K562 (cell line): ENCODE data around the gene SIGLEC11. TPM values are rescaled to one million over a fixed set of nuclear protein-coding genes. Genes with fewer than 3 reads are reported as not detected.

Experiments used
- ATAC-seq: fragments of 200-7000 bp; cut with Tn5 transposase; 3 replicates; pipeline ENCODE4 v1.9.1; 2020; ENCODE audit warnings: moderate library complexity
- BruUV-seq: library from RNA; stranded (reverse); fragments of 400-500 nt; replicated peaks from 2 replicates; lab custom pipeline; 2021; lab: Mats Ljungman, UMichigan
- CTCF ChIA-PET: fragments of 300-600 bp; formaldehyde crosslinking; extraction: SDS; loops from one replicate; lab custom pipeline; 2021; ENCODE audit warnings: low intra/inter-chr PET ratio; lab: Yijun Ruan, JAX
- POLR2A ChIA-PET: fragments of 300-600, 350-650 bp; sonication (Branson Sonifier 250); formaldehyde crosslinking; extraction: SDS; loops from one replicate; lab custom pipeline; 2021; ENCODE audit warnings: antibody characterized with exemption, inconsistent platforms; lab: Yijun Ruan, JAX
- DNase-seq, 4 experiments: peaks; one replicate each; pipeline versions ENCODE4 v3.0.0 to v3.0.0-alpha.2; 2011 to 2018; ENCODE audit warnings: low spot score in 3 of 4, mixed read lengths in 3 of 4; ENCODE audit errors: extremely low read depth in 1 of 4
- FAIRE-seq: peaks from 2 replicates; lab custom pipeline; 2011; peaks lifted over from hg19 to GRCh38; lab: Jason Lieb, UNC
- H2AFZ ChIP-seq: 2 replicates; pipeline ENCODE4 v1.6.0; 2011; ENCODE audit warnings: low read depth, low read length, control low read depth, inconsistent platforms
- H3K27ac ChIP-seq: fragments of 200-600 bp; 3 replicates; pipeline ENCODE4 v1.8.0; 2011; ENCODE audit warnings: low read depth, mild to moderate bottlenecking, control low read depth, inconsistent platforms, low read length, moderate library complexity, mixed read lengths; ENCODE audit errors: extremely low read depth
- H3K27me3 ChIP-seq, 2 experiments: fragments of 300-600 bp in 1 of 2; 2 replicates in 1 of 2; 3 replicates in 1 of 2; pipeline versions ENCODE4 v1.6.0 to v1.8.0; 2011; ENCODE audit warnings: inconsistent platforms in 2 of 2, low read length in 2 of 2, mild to moderate bottlenecking in 1 of 2, mixed read lengths in 1 of 2, moderate library complexity in 1 of 2; ENCODE audit not compliant: control insufficient read depth in 2 of 2, insufficient read depth in 2 of 2
- H3K36me3 ChIP-seq: fragments of 300-600 bp; 3 replicates; pipeline ENCODE4 v1.8.0; 2011; ENCODE audit warnings: mild to moderate bottlenecking, low read length, inconsistent platforms; ENCODE audit not compliant: control insufficient read depth, insufficient read depth
- H3K4me1 ChIP-seq, 2 experiments: fragments of 200-600 bp in 1 of 2; replicated peaks in 1 of 2; 2 replicates in 1 of 2; 3 replicates in 1 of 2; pipeline versions ENCODE4 v1.5.1 to v1.8.0; 2011; ENCODE audit warnings: inconsistent platforms in 2 of 2, low read length in 2 of 2, mild to moderate bottlenecking in 1 of 2, mixed read lengths in 1 of 2, moderate library complexity in 1 of 2; ENCODE audit not compliant: control insufficient read depth in 2 of 2, insufficient read depth in 2 of 2
- H3K4me2 ChIP-seq: 2 replicates; pipeline ENCODE4 v1.6.1; 2011; ENCODE audit warnings: low read length, control low read depth, inconsistent platforms, mixed read lengths; ENCODE audit not compliant: insufficient read depth
- H3K4me3 ChIP-seq: fragments of 200-600 bp; sonication (generic), shearing (Covaris generic); 2 replicates; pipeline ENCODE4 v1.5.1; 2016; ENCODE audit warnings: control low read depth, inconsistent platforms
- H3K79me2 ChIP-seq: fragments of 200-600 bp; 3 replicates; pipeline ENCODE4 v1.8.0; 2011; ENCODE audit warnings: low read length, inconsistent platforms; ENCODE audit not compliant: control insufficient read depth, insufficient read depth
- H3K9ac ChIP-seq, 2 experiments: 2 replicates each; pipeline versions ENCODE4 v1.6.0 to v1.6.1; 2011; ENCODE audit warnings: low read depth in 2 of 2, low read length in 2 of 2, control low read depth in 1 of 2, inconsistent platforms in 1 of 2, mild to moderate bottlenecking in 1 of 2, mixed read lengths in 1 of 2; ENCODE audit not compliant: insufficient read depth in 1 of 2
- H3K9me1 ChIP-seq: one replicate; pipeline ENCODE4 v1.6.0; 2011; ENCODE audit warnings: inconsistent platforms, mild to moderate bottlenecking, low read length, moderate library complexity; ENCODE audit not compliant: control insufficient read depth, insufficient read depth
- H3K9me3 ChIP-seq: replicated peaks from 2 replicates; pipeline ENCODE4 v1.5.1; 2011; ENCODE audit warnings: low read depth, low read length, inconsistent platforms; ENCODE audit not compliant: control insufficient read depth, insufficient read depth
- H4K20me1 ChIP-seq: replicated peaks from 2 replicates; pipeline ENCODE4 v1.6.1; 2011; ENCODE audit warnings: low read length, inconsistent platforms, mixed read lengths; ENCODE audit not compliant: control insufficient read depth, insufficient read depth
- whole genome bisulfite sequencing: fragments of 100-300 bp; shearing (Covaris generic); methylation state at CpG from one replicate; pipeline ENCODE4 v1.1.6; 2016; ENCODE audit warnings: low coverage, mixed read lengths; ENCODE audit not compliant: insufficient coverage; ENCODE audit errors: missing lambda C conversion rate; 5-methylcytosine and 5-hydroxymethylcytosine counted together
- in situ Hi-C: fragments of 300-500 bp; cut with MboI; formaldehyde crosslinking; loops from 4 replicates; pipeline ENCODE4 v1.15.0; 2018; ENCODE audit warnings: inconsistent platforms, mixed read lengths
- intact Hi-C: fragments of 100-400 bp; cut with micrococcal nuclease; formaldehyde crosslinking; loops from 2 replicates; pipeline ENCODE4 v1.14.2; 2022
- polyA plus RNA-seq, 8 experiments: library from polyadenylated mRNA; depleted of rRNA in 4 of 8; stranded (reverse) in 5 of 8; unstranded in 3 of 8; fragments of >200 nt; fragmentation: Nextera tagmentation in 2 of 8; fragmentation: Illumina TruSeq in 1 of 8; extraction: Ambion mirVana in 2 of 8; extraction: Trizol in 1 of 8; gene quantifications; 2 replicates each; pipeline versions ENCODE4 v1.2.1 to v1.2.3, GENCODE V29; 2011 to 2014; ENCODE audit warnings: inconsistent platforms in 1 of 8, missing spikeins in 1 of 8
- total RNA-seq, 7 experiments: library from RNA; depleted of rRNA in 6 of 7; stranded (reverse); fragments of >200 nt in 6 of 7; fragmentation: Illumina TruSeq in 2 of 7; extraction: Trizol in 2 of 7; gene quantifications; 2 replicates each; pipeline versions ENCODE4 v1.2.1 to v1.2.3, GENCODE V29; 2011 to 2021; ENCODE audit warnings: low replicate concordance in 1 of 7
- TF ChIP-seq, protein P1 (sequence below): sonication (generic); formaldehyde crosslinking; IDR thresholded peaks from 2 replicates; pipeline ENCODE4 v1.8.1; 2023; ENCODE audit warnings: mild to moderate bottlenecking, missing genetic modification reagents
- TF ChIP-seq, protein P2 (sequence below): sonication (generic); formaldehyde crosslinking; IDR thresholded peaks from 2 replicates; pipeline ENCODE4 v1.8.1; 2023; ENCODE audit warnings: mild to moderate bottlenecking, missing genetic modification reagents
- TF ChIP-seq, protein P3 (sequence below): fragments of 450-650 bp; IDR thresholded peaks from 2 replicates; pipeline ENCODE4 v1.7.1; 2018; ENCODE audit warnings: mild to moderate bottlenecking, low read depth; ENCODE audit not compliant: partially characterized antibody

SIGLEC11 gene
- total and polyA plus RNA-seq, 9 of the 15 experiments (the other 6 are each of a cell fraction or from before 2014, with no cell fraction given) = not detected

DNA sequence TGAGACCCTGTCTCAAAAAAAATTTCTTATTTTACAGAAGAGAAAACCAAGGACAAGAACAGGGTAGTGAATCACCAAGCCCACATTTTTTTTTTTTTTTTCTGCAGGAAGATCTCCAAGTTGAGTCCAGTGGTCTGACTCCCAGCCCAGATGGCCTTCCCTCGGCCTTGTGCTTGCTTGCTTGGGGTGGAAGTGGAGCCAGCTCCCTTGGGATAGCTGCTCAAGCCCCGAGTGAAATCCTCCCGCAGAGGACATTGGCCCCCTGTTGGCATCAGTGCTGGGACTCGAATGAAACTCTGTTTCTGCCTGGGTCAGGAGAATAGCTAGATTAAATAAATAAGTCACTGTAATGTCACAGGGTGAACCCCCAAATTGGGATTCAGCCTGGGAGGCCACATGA lies 22.3 kb downstream of the SIGLEC11 start:
- Histone ChIP-seq H3K9ac (peak overlapping the region in 1 of 2 experiments; percentile 53; a peak in 1 of 4 replicates), H3K4me3 (no peak overlapping the region), H3K27ac (no peak overlapping the region), H3K4me1 (peaks cover 8 to 14% of the 10 kb centered on the region in 2 experiments; a peak in 3 of 5 replicates), H3K9me3 (no peaks in the 10 kb centered on the region), H2AFZ (no peak overlapping the region), H3K9me1 (no peaks in the 10 kb centered on the region), H3K27me3 (no peaks in the 10 kb centered on the region), H3K36me3 (no peaks in the 10 kb centered on the region), H3K79me2 (no peaks in the 10 kb centered on the region), H4K20me1 (no peaks in the 10 kb centered on the region), H3K4me2 (no peak overlapping the region)
- WGBS = 81% methylated on average over 4 of the region's 4 CpGs
- no peak for FAIRE-seq
- TF ChIP-seq, protein P1, sequence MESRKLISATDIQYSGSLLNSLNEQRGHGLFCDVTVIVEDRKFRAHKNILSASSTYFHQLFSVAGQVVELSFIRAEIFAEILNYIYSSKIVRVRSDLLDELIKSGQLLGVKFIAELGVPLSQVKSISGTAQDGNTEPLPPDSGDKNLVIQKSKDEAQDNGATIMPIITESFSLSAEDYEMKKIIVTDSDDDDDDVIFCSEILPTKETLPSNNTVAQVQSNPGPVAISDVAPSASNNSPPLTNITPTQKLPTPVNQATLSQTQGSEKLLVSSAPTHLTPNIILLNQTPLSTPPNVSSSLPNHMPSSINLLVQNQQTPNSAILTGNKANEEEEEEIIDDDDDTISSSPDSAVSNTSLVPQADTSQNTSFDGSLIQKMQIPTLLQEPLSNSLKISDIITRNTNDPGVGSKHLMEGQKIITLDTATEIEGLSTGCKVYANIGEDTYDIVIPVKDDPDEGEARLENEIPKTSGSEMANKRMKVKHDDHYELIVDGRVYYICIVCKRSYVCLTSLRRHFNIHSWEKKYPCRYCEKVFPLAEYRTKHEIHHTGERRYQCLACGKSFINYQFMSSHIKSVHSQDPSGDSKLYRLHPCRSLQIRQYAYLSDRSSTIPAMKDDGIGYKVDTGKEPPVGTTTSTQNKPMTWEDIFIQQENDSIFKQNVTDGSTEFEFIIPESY (CRISPR knock-in tag) = no peak
- TF ChIP-seq, protein P2, sequence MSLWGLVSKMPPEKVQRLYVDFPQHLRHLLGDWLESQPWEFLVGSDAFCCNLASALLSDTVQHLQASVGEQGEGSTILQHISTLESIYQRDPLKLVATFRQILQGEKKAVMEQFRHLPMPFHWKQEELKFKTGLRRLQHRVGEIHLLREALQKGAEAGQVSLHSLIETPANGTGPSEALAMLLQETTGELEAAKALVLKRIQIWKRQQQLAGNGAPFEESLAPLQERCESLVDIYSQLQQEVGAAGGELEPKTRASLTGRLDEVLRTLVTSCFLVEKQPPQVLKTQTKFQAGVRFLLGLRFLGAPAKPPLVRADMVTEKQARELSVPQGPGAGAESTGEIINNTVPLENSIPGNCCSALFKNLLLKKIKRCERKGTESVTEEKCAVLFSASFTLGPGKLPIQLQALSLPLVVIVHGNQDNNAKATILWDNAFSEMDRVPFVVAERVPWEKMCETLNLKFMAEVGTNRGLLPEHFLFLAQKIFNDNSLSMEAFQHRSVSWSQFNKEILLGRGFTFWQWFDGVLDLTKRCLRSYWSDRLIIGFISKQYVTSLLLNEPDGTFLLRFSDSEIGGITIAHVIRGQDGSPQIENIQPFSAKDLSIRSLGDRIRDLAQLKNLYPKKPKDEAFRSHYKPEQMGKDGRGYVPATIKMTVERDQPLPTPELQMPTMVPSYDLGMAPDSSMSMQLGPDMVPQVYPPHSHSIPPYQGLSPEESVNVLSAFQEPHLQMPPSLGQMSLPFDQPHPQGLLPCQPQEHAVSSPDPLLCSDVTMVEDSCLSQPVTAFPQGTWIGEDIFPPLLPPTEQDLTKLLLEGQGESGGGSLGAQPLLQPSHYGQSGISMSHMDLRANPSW = no peak
- TF ChIP-seq, protein P3, sequence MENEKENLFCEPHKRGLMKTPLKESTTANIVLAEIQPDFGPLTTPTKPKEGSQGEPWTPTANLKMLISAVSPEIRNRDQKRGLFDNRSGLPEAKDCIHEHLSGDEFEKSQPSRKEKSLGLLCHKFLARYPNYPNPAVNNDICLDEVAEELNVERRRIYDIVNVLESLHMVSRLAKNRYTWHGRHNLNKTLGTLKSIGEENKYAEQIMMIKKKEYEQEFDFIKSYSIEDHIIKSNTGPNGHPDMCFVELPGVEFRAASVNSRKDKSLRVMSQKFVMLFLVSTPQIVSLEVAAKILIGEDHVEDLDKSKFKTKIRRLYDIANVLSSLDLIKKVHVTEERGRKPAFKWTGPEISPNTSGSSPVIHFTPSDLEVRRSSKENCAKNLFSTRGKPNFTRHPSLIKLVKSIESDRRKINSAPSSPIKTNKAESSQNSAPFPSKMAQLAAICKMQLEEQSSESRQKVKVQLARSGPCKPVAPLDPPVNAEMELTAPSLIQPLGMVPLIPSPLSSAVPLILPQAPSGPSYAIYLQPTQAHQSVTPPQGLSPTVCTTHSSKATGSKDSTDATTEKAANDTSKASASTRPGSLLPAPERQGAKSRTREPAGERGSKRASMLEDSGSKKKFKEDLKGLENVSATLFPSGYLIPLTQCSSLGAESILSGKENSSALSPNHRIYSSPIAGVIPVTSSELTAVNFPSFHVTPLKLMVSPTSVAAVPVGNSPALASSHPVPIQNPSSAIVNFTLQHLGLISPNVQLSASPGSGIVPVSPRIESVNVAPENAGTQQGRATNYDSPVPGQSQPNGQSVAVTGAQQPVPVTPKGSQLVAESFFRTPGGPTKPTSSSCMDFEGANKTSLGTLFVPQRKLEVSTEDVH = no peak
- ATAC-seq = no peak
- DNase-seq = no peak
- no TSS peak for BruUV-seq
- in situ Hi-C loops (loop anchor here (5.0 to 10.0 kb wide), 2 partner anchors 39 to 156 kb away; no protein-coding TSS in a partner anchor), intact Hi-C loops (no loop called here)
- ChIA-PET CTCF (interaction anchor here (3.0 kb wide), 1 partner anchor 44 kb away, joined by 61 read pairs; no protein-coding TSS in a partner anchor), POLR2A (interaction anchor here (0.9 to 1.0 kb wide), 2 partner anchors 46 to 404 kb away, joined by 3 to 4 read pairs; no protein-coding TSS in a partner anchor)
